GM12872 (cell line): Measurements from ENCODE around the gene SYTL3.

ENCODE experiments used
- CTCF ChIP-seq: IDR thresholded peaks from 3 replicates; pipeline ENCODE4 v1.5.1; 2011; ENCODE audit warnings: low read depth, mild to moderate bottlenecking, low read length, moderate library complexity; ENCODE audit not compliant: insufficient read depth

SYTL3 gene

GRCh38 chr6:158633127-158633526 lies 16.7 kb upstream of the SYTL3 start:
- no peak for TF ChIP-seq CTCF

- no peak for TF ChIP-seq CTCF
Observed at GRCh38 chr6:158634695-158635426, 15.0 kb upstream of the SYTL3 start.

GRCh38 chr6:158635427-158636073 lies 14.3 kb upstream of the SYTL3 start:
- no peak for TF ChIP-seq CTCF

GRCh38 chr6:158636778-158637177 lies 13.1 kb upstream of the SYTL3 start:
- TF ChIP-seq CTCF, result no peak

DNA sequence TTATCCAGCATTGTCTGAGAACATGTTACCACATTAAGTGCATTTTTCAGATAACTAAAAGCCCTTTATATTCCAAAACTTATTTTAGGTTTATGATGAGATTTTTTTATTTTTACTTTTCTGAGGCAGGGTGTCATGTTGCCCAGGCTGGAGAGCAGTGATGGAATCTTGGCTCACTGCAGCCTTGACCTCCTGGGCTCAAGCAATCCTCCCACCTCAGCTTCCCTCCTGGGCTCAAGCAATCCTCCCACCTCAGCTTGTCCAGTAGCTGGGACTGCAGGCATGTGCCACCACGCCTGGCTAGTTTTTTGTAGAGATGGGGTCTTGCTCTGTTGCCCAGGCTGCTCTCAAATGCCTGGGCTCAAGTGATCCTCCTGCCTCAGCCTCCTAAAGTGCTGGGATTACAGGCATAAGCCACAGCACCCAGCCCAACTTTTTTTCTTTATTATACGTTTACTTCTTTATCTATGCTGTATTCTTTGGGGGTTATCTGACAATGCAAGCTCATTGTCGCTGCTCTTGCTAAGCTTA lies 11.5 kb upstream of the SYTL3 start:
- no peak for TF ChIP-seq CTCF

GRCh38 chr6:158639056-158639455 lies 10.8 kb upstream of the SYTL3 start:
- no peak for TF ChIP-seq CTCF

DNA sequence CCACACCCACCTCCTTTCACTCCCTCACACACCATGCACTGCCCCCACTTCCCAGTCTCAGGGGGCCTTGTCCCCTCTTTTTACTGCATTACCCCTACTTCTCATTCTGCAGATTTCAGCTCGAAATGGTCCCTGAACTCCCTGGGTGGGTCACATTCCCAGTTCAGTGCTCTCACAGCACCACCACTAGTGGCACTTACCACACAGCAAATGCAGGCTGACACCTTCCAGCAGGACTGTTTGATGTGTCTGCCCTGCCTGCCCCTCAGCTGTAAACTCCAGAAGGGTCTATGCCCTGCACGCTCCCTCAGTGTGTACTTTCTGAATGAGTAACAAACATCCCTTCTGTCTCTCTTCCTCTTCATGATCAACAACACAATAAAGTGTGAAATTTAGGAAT lies 9.3 kb upstream of the SYTL3 start:
- no peak for TF ChIP-seq CTCF
